HG03432 (cell line): ENCODE data around the gene MPDZ.
"Not testable (repeated sequence)": the region's sequence is repeated elsewhere in the genome, so short reads cannot be mapped to it uniquely, and the experiment has no call there.

Experiments used
- ATAC-seq: cut with Tn5 transposase; IDR thresholded peaks from one replicate; pipeline ENCODE4 v1.9.1; 2021; ENCODE audit warnings: mild to moderate bottlenecking, moderate library complexity; ENCODE audit not compliant: unreplicated experiment

The MPDZ gene

GRCh38 chr9:13266167-13266566 is 13.3 kb downstream of the MPDZ start:
- ATAC-seq = no peak

GRCh38 chr9:13264788-13265187 is 14.7 kb downstream of the MPDZ start:
- ATAC-seq = no peak

GRCh38 chr9:13263511-13263910 is 16.0 kb downstream of the MPDZ start:
- no peak for ATAC-seq

- ATAC-seq = no peak
Observed at GRCh38 chr9:13252852-13253251, 26.6 kb downstream of the MPDZ start.

GRCh38 chr9:13244181-13244580 is 35.3 kb downstream of the MPDZ start:
- ATAC-seq = no peak

- no peak for ATAC-seq
Observed at GRCh38 chr9:13241283-13241682, 38.2 kb downstream of the MPDZ start.

- ATAC-seq = no peak
Observed at GRCh38 chr9:13239660-13240059, 39.8 kb downstream of the MPDZ start.

- ATAC-seq = no peak
Observed at GRCh38 chr9:13239208-13239607, 40.3 kb downstream of the MPDZ start.

- no peak for ATAC-seq
Observed at GRCh38 chr9:13234932-13235331, 44.6 kb downstream of the MPDZ start.

- ATAC-seq = no peak
Observed at GRCh38 chr9:13228431-13228830, 51.1 kb downstream of the MPDZ start.

GRCh38 chr9:13224366-13224765 is 55.1 kb downstream of the MPDZ start:
- no peak for ATAC-seq

GRCh38 chr9:13222733-13223132 is 56.8 kb downstream of the MPDZ start:
- ATAC-seq = not testable (repeated sequence)

- no peak for ATAC-seq
Observed at GRCh38 chr9:13221741-13222140, 57.8 kb downstream of the MPDZ start.

GRCh38 chr9:13220837-13221236 is 58.7 kb downstream of the MPDZ start:
- ATAC-seq = no peak

GRCh38 chr9:13215791-13216554 is 63.5 kb downstream of the MPDZ start:
- no peak for ATAC-seq

GRCh38 chr9:13213998-13214397 is 65.5 kb downstream of the MPDZ start:
- no peak for ATAC-seq

- ATAC-seq = no peak
Observed at GRCh38 chr9:13213337-13213736, 66.2 kb downstream of the MPDZ start.

- no peak for ATAC-seq
Observed at GRCh38 chr9:13210306-13210705, 69.2 kb downstream of the MPDZ start.

GRCh38 chr9:13209498-13209897 is 70.0 kb downstream of the MPDZ start:
- ATAC-seq = no peak

GRCh38 chr9:13205824-13206223 is 73.7 kb downstream of the MPDZ start:
- no peak for ATAC-seq

- ATAC-seq = no peak
Observed at GRCh38 chr9:13190040-13190439, 89.5 kb downstream of the MPDZ start.

GRCh38 chr9:13189362-13189761 is 90.1 kb downstream of the MPDZ start:
- no peak for ATAC-seq

- no peak for ATAC-seq
Observed at GRCh38 chr9:13186774-13187173, 92.7 kb downstream of the MPDZ start.
